GM12878 (cell line): ENCODE data around the gene EXOC3L4. TPM values are rescaled to one million over a fixed set of nuclear protein-coding genes. Genes with fewer than 3 reads are reported as not detected.
A peak's percentile ranks its signal among the peaks of the same experiment; 100 is the strongest.

Experiments
- ATAC-seq: fragments of 200-7000 bp; cut with Tn5 transposase; 3 replicates; pipeline ENCODE4 v1.9.1; 2020; ENCODE audit warnings: mild to moderate bottlenecking, moderate library complexity
- BruUV-seq: library from RNA; stranded (reverse); fragments of 400-500 nt; replicated peaks from 2 replicates; lab custom pipeline; 2021; lab: Mats Ljungman, UMichigan
- CTCF ChIA-PET: fragments of 300-600 bp; sonication (Branson Sonifier 250); formaldehyde crosslinking; extraction: SDS; loops from one replicate; lab custom pipeline; 2021; ENCODE audit warnings: inconsistent platforms; lab: Yijun Ruan, JAX
- POLR2A ChIA-PET: fragments of 350-600 bp; formaldehyde crosslinking; extraction: SDS; loops from one replicate; lab custom pipeline; 2021; ENCODE audit warnings: inconsistent platforms; lab: Charles Lee
- RAD21 ChIA-PET: fragments of 300-600 bp; sonication (Branson Sonifier 250); formaldehyde crosslinking; loops from one replicate; lab custom pipeline; 2023; ENCODE audit warnings: antibody characterized with exemption; ENCODE audit not compliant: unreplicated experiment; lab: Charles Lee
- SMC1A ChIA-PET: fragments of 300-600 bp; sonication (Branson Sonifier 250); formaldehyde crosslinking; loops from one replicate; lab custom pipeline; 2023; ENCODE audit not compliant: unreplicated experiment, uncharacterized antibody; lab: Charles Lee
- DNase-seq: peaks from one replicate; pipeline ENCODE4 v3.0.0-alpha.2; 2011; ENCODE audit warnings: low read depth, low spot score
- FAIRE-seq: peaks from 3 replicates; lab custom pipeline; 2011; peaks lifted over from hg19 to GRCh38; lab: Jason Lieb, UNC
- H2AFZ ChIP-seq: 2 replicates; pipeline ENCODE4 v1.6.0; 2011; ENCODE audit warnings: low read depth, low read length, control low read depth; ENCODE audit not compliant: control insufficient read depth
- H3K27ac ChIP-seq: 2 replicates; pipeline ENCODE4 v1.5.1; 2011; ENCODE audit warnings: control low read depth; ENCODE audit not compliant: control insufficient read depth, insufficient read depth
- H3K27me3 ChIP-seq, 2 experiments: replicated peaks in 1 of 2; 2 replicates each; pipeline versions ENCODE4 v1.6.0 to v1.6.1; 2011; ENCODE audit warnings: low read length in 1 of 2; ENCODE audit not compliant: control insufficient read depth in 2 of 2, insufficient read depth in 2 of 2
- H3K36me3 ChIP-seq, 2 experiments: 2 replicates each; pipeline ENCODE4 v1.5.1; 2011; ENCODE audit warnings: low read length in 1 of 2; ENCODE audit not compliant: control insufficient read depth in 2 of 2, insufficient read depth in 2 of 2
- H3K4me1 ChIP-seq: 2 replicates; pipeline ENCODE4 v1.6.1; 2011; ENCODE audit warnings: mild to moderate bottlenecking, low read length, moderate library complexity, mixed read lengths; ENCODE audit not compliant: control insufficient read depth, insufficient read depth
- H3K4me2 ChIP-seq: 2 replicates; pipeline ENCODE4 v1.6.0; 2011; ENCODE audit warnings: control low read depth; ENCODE audit not compliant: control insufficient read depth, insufficient read depth
- H3K4me3 ChIP-seq: fragments of 200-600 bp; sonication (generic); 2 replicates; pipeline ENCODE4 v1.5.1; 2016
- H3K79me2 ChIP-seq: 2 replicates; pipeline ENCODE4 v1.6.0; 2011; ENCODE audit warnings: low read length; ENCODE audit not compliant: control insufficient read depth, insufficient read depth
- H3K9ac ChIP-seq: 2 replicates; pipeline ENCODE4 v1.8.0; 2011; ENCODE audit warnings: low read length, control low read depth, mixed read lengths; ENCODE audit not compliant: control insufficient read depth, insufficient read depth
- H3K9me3 ChIP-seq: replicated peaks from 3 replicates; pipeline ENCODE4 v1.5.1; 2011; ENCODE audit warnings: mild to moderate bottlenecking, low read length; ENCODE audit not compliant: control insufficient read depth, insufficient read depth
- H4K20me1 ChIP-seq: 2 replicates; pipeline ENCODE4 v1.6.0; 2011; ENCODE audit not compliant: control insufficient read depth, insufficient read depth
- BHLHE40 ChIP-seq, 2 experiments: fragments of 450-650 bp in 1 of 2; IDR thresholded peaks; 2 replicates each; pipeline ENCODE4 v1.6.1; 2011 to 2017; ENCODE audit warnings: low read depth in 2 of 2, borderline replicate concordance in 1 of 2, improper control_type of control experiment in 1 of 2, low read length in 1 of 2, mild to moderate bottlenecking in 1 of 2
- CHD2 ChIP-seq: IDR thresholded peaks from 2 replicates; pipeline ENCODE4 v1.6.1; 2011; ENCODE audit warnings: low read depth, low read length, improper control_type of control experiment, borderline replicate concordance
- EED ChIP-seq: sonication (generic); IDR thresholded peaks from 2 replicates; pipeline ENCODE4 v1.6.1; 2016; ENCODE audit warnings: antibody characterized with exemption, low read depth
- EZH2 ChIP-seq: IDR thresholded peaks from 2 replicates; pipeline ENCODE4 v1.6.1; 2012; ENCODE audit warnings: low read depth, mild to moderate bottlenecking, control low read depth, inconsistent platforms, low read length, borderline replicate concordance; ENCODE audit not compliant: control insufficient read depth
- GATAD2B ChIP-seq: fragments of 450-650 bp; conservative IDR thresholded peaks from 2 replicates; pipeline ENCODE4 v1.6.1; 2017; ENCODE audit warnings: low read depth, mild to moderate bottlenecking, moderate library complexity
- IKZF2 ChIP-seq, 2 experiments: fragments of 450-650 bp; IDR thresholded peaks; 2 replicates each; pipeline ENCODE4 v1.6.1; 2017; ENCODE audit warnings: mild to moderate bottlenecking in 2 of 2, moderate library complexity in 2 of 2
- LARP7 ChIP-seq: fragments of 450-650 bp; IDR thresholded peaks from 2 replicates; pipeline ENCODE4 v1.6.1; 2017; ENCODE audit warnings: mild to moderate bottlenecking
- NFYA ChIP-seq: IDR thresholded peaks from 2 replicates; pipeline ENCODE4 v1.6.1; 2011; ENCODE audit warnings: low read depth, mild to moderate bottlenecking, low read length, improper control_type of control experiment, borderline replicate concordance
- SIN3A ChIP-seq: IDR thresholded peaks from 2 replicates; pipeline ENCODE4 v1.6.1; 2012; ENCODE audit warnings: low read depth, low read length, improper control_type of control experiment
- SMARCA5 ChIP-seq: fragments of 450-650 bp; IDR thresholded peaks from 2 replicates; pipeline ENCODE4 v1.6.1; 2017; ENCODE audit warnings: mild to moderate bottlenecking
- WGBS: methylation state at CpG from one replicate; pipeline ENCODE4 v1.1.6; 2016; ENCODE audit warnings: low lambda C conversion rate; ENCODE audit not compliant: insufficient replicate concordance, insufficient coverage; ENCODE audit errors: missing lambda C conversion rate; 5-methylcytosine and 5-hydroxymethylcytosine counted together
- in situ Hi-C: fragments of 300-500 bp; cut with MboI; formaldehyde crosslinking; loops from 9 replicates; pipeline ENCODE4 v1.14.3; 2018; ENCODE audit warnings: mixed read lengths
- intact Hi-C: fragments of 100-400 bp; cut with micrococcal nuclease; formaldehyde crosslinking; loops from one replicate; pipeline ENCODE4 v1.14.2; 2022; ENCODE audit not compliant: unreplicated experiment
- polyA plus RNA-seq, 11 experiments: library from polyadenylated mRNA; depleted of rRNA in 4 of 11; unstranded in 6 of 11; stranded (reverse) in 5 of 11; fragments of >200 nt; fragmentation: Nextera tagmentation in 4 of 11; fragmentation: Illumina TruSeq in 1 of 11; extraction: Ambion mirVana in 4 of 11; extraction: Trizol in 1 of 11; gene quantifications; 1 replicate in 1 of 11; 2 replicates in 10 of 11; pipeline versions ENCODE4 v1.2.1 to v1.2.3, GENCODE V29; 2011 to 2016; ENCODE audit warnings: inconsistent platforms in 2 of 11, missing spikeins in 2 of 11, low read depth in 1 of 11
- total RNA-seq, 4 experiments: library from RNA; depleted of rRNA in 3 of 4; stranded (reverse); fragments of >200 nt in 3 of 4; fragmentation: Illumina TruSeq in 1 of 4; extraction: Trizol in 1 of 4; gene quantifications; 2 replicates each; pipeline versions ENCODE4 v1.2.1 to v1.2.3, GENCODE V29; 2013 to 2021

Gene EXOC3L4
- total and polyA plus RNA-seq, 10 of the 15 experiments (the other 5 are each of a cell fraction or from before 2014, with no cell fraction given): not detected

- peak; percentile 62 for TF ChIP-seq GATAD2B
Observed at GRCh38 chr14:103111232-103111868, 16.8 kb downstream of the EXOC3L4 start (continued).

GRCh38 chr14:103112400-103113243 lies 18.1 kb downstream of the EXOC3L4 start:
- ChIA-PET POLR2A (interaction anchor here (1.0 to 1.2 kb wide), 2 partner anchors 9 to 28 kb away, joined by 3 read pairs; no protein-coding TSS in a partner anchor), CTCF (interaction anchor here (0.6 to 2.0 kb wide), 5 partner anchors 8 to 38 kb away, joined by 3 to 10 read pairs (median 3); partner anchors contain the start of gene TNFAIP2), RAD21 (interaction anchor here (1.1 to 1.6 kb wide), 2 partner anchors 28 to 72 kb away, joined by 3 to 7 read pairs; no protein-coding TSS in a partner anchor), SMC1A (interaction anchor here (0.6 to 4.9 kb wide), 3 partner anchors 11 to 29 kb away, joined by 3 to 22 read pairs (median 3); no protein-coding TSS in a partner anchor)
- peak overlapping the region; percentile 79 for H3K27ac ChIP-seq
- DNase-seq: no peak
- H2AFZ ChIP-seq: peak overlapping the region; percentile 53
- no TSS peak for BruUV-seq
- peak; percentile 3 for ATAC-seq
- intact Hi-C loops (no loop called here), in situ Hi-C loops (no loop called here)
- H3K4me3 ChIP-seq: no peak overlapping the region; the same call in 1 of the 2 replicates
- H3K9me3 ChIP-seq: no peaks in the 10 kb centered on the region
- no peaks in the 10 kb centered on the region for H3K27me3 ChIP-seq
- no peak for TF ChIP-seq NFYA
- peak; percentile 58; the same call in 1 of the 2 replicates for TF ChIP-seq EED
- TF ChIP-seq LARP7: 0 out of 2 replicates have a peak, but pooled peaks have one; percentile 50
- 0 out of 2 replicates have a peak, but pooled peaks have one; percentile 16 for TF ChIP-seq CHD2
- peak in 1 of 2 experiments; percentile 7; a peak in 1 of 4 replicates for TF ChIP-seq IKZF2 (IDR thresholded peaks at IDR 0.05)
- peak in 1 of 2 experiments; percentile 23; a peak in 1 of 4 replicates for TF ChIP-seq BHLHE40 (IDR thresholded peaks at IDR 0.05; ENCODE audit: borderline replicate concordance in 1 of 2, low read depth in 2 of 2, low read length in 1 of 2)
- no peak for TF ChIP-seq SIN3A
- TF ChIP-seq EZH2: no peak
- TF ChIP-seq SMARCA5: 0 out of 2 replicates have a peak, but pooled peaks have one; percentile 36
- H3K4me2 ChIP-seq: peak overlapping the region; percentile 54
- H3K4me1 ChIP-seq: peaks cover 68% of the 10 kb centered on the region
- H4K20me1 ChIP-seq: no peaks in the 10 kb centered on the region
- no peaks in the 10 kb centered on the region for H3K36me3 ChIP-seq
- no peaks in the 10 kb centered on the region for H3K79me2 ChIP-seq
- WGBS: 28% methylated on average over 11 of the region's 11 CpGs
- no peak for FAIRE-seq
- H3K9ac ChIP-seq: peak overlapping the region; percentile 59
